Osteocyte (in vitro differentiated cells): ENCODE measurements around the gene AXDND1. TPM values are rescaled to one million over a fixed set of nuclear protein-coding genes. Genes with fewer than 3 reads are reported as not detected.
"Not testable (repeated sequence)": the region's sequence is repeated elsewhere in the genome, so short reads cannot be mapped to it uniquely, and the experiment has no call there.

Experiments
- DNase-seq: peaks from one replicate; pipeline ENCODE4 v3.0.0; 2021; ENCODE audit warnings: mixed read lengths; ENCODE audit not compliant: unreplicated experiment; ENCODE audit errors: extremely low spot score
- H3K27ac Mint-ChIP-seq: one replicate; pipeline ENCODE4 v1.8.0; 2021; ENCODE audit warnings: mild to moderate bottlenecking, mixed read lengths; ENCODE audit not compliant: unreplicated experiment
- H3K27me3 Mint-ChIP-seq: one replicate; pipeline ENCODE4 v1.8.0; 2021; ENCODE audit warnings: mixed read lengths; ENCODE audit not compliant: unreplicated experiment
- H3K36me3 Mint-ChIP-seq: one replicate; pipeline ENCODE4 v1.8.0; 2021; ENCODE audit warnings: mixed read lengths; ENCODE audit not compliant: unreplicated experiment
- H3K4me1 Mint-ChIP-seq: one replicate; pipeline ENCODE4 v1.8.0; 2021; ENCODE audit warnings: mixed read lengths; ENCODE audit not compliant: unreplicated experiment
- H3K4me3 Mint-ChIP-seq: one replicate; pipeline ENCODE4 v1.8.0; 2021; ENCODE audit warnings: mild to moderate bottlenecking, moderate library complexity, mixed read lengths; ENCODE audit not compliant: unreplicated experiment
- H3K9me3 Mint-ChIP-seq: one replicate; pipeline ENCODE4 v1.8.0; 2021; ENCODE audit warnings: mixed read lengths; ENCODE audit not compliant: unreplicated experiment
- CTCF ChIP-seq: fragments of 200-600 bp; sonication (generic); IDR thresholded peaks from 2 replicates; pipeline ENCODE4 v1.5.0; 2021; ENCODE audit warnings: antibody characterized with exemption, mild to moderate bottlenecking, moderate library complexity
- total RNA-seq: library from RNA; stranded (reverse); gene quantifications from 2 replicates; pipeline ENCODE4 v1.2.1, GENCODE V29; 2021

AXDND1 gene
- total RNA-seq, 1 donor from 2014 or later = 0.70 TPM

- Mint-ChIP-seq H3K9me3 (no peaks in the 10 kb centered on the region), H3K4me1 (no peaks in the 10 kb centered on the region), H3K27me3 (peaks cover 9% of the 10 kb centered on the region), H3K4me3 (no peak overlapping the region), H3K27ac (no peak overlapping the region), H3K36me3 (no peaks in the 10 kb centered on the region)
- no peak for DNase-seq
- TF ChIP-seq CTCF = no peak
Observed at GRCh38 chr1:179384027-179384426, 18.3 kb downstream of the AXDND1 start.

GRCh38 chr1:179385510-179385909 is 19.7 kb downstream of the AXDND1 start:
- no peak overlapping the region for H3K27ac Mint-ChIP-seq
- H3K4me3 Mint-ChIP-seq = no peak overlapping the region
- H3K36me3 Mint-ChIP-seq = no peaks in the 10 kb centered on the region
- no peaks in the 10 kb centered on the region for H3K4me1 Mint-ChIP-seq
- peaks cover 12% of the 10 kb centered on the region for H3K27me3 Mint-ChIP-seq
- TF ChIP-seq CTCF = no peak
- no peaks in the 10 kb centered on the region for H3K9me3 Mint-ChIP-seq
- no peak for DNase-seq

GRCh38 chr1:179393721-179394120 is 27.9 kb downstream of the AXDND1 start:
- H3K36me3 Mint-ChIP-seq = peaks cover 2% of the 10 kb centered on the region
- H3K27me3 Mint-ChIP-seq = peaks cover 2% of the 10 kb centered on the region
- no peak overlapping the region for H3K4me3 Mint-ChIP-seq
- no peak for DNase-seq
- no peaks in the 10 kb centered on the region for H3K4me1 Mint-ChIP-seq
- H3K9me3 Mint-ChIP-seq = peaks cover 21% of the 10 kb centered on the region
- TF ChIP-seq CTCF = no peak
- H3K27ac Mint-ChIP-seq = no peak overlapping the region

- H3K4me1 Mint-ChIP-seq, H3K27me3 Mint-ChIP-seq, H3K9me3 Mint-ChIP-seq, H3K27ac Mint-ChIP-seq, DNase-seq, H3K4me3 Mint-ChIP-seq, H3K36me3 Mint-ChIP-seq: not testable (repeated sequence)
Observed at GRCh38 chr1:179399399-179399798, 33.6 kb downstream of the AXDND1 start.

- peaks cover 10% of the 10 kb centered on the region for H3K27me3 Mint-ChIP-seq
- H3K9me3 Mint-ChIP-seq, H3K4me3 Mint-ChIP-seq, H3K4me1 Mint-ChIP-seq, H3K27ac Mint-ChIP-seq, H3K36me3 Mint-ChIP-seq, DNase-seq: not testable (repeated sequence)
Observed at GRCh38 chr1:179417760-179418159, 52.0 kb downstream of the AXDND1 start.

- peaks cover 10% of the 10 kb centered on the region for H3K27me3 Mint-ChIP-seq
- H3K36me3 Mint-ChIP-seq, H3K4me1 Mint-ChIP-seq, H3K4me3 Mint-ChIP-seq, H3K27ac Mint-ChIP-seq, DNase-seq: not testable (repeated sequence)
- peaks cover 10% of the 10 kb centered on the region for H3K9me3 Mint-ChIP-seq
Observed at GRCh38 chr1:179418706-179419105, 52.9 kb downstream of the AXDND1 start.

GRCh38 chr1:179424610-179425009 is 58.8 kb downstream of the AXDND1 start:
- H3K4me3 Mint-ChIP-seq = no peak overlapping the region
- peaks cover 21% of the 10 kb centered on the region for H3K9me3 Mint-ChIP-seq
- no peaks in the 10 kb centered on the region for H3K4me1 Mint-ChIP-seq
- TF ChIP-seq CTCF = no peak
- no peaks in the 10 kb centered on the region for H3K27me3 Mint-ChIP-seq
- no peaks in the 10 kb centered on the region for H3K36me3 Mint-ChIP-seq
- no peak for DNase-seq
- no peak overlapping the region for H3K27ac Mint-ChIP-seq
